OCI-LY7 (cell line): Measurements from ENCODE around the gene DTNA. TPM values are rescaled to one million over a fixed set of nuclear protein-coding genes. Genes with fewer than 3 reads are reported as not detected.
"Not testable (repeated sequence)": the region's sequence is repeated elsewhere in the genome, so short reads cannot be mapped to it uniquely, and the experiment has no call there.

Source experiments
- BruUV-seq: library from RNA; stranded (reverse); fragments of 400-500 nt; replicated peaks from 2 replicates; lab custom pipeline; 2021; lab: Mats Ljungman, UMichigan
- CTCF ChIA-PET: fragments of 300-600 bp; sonication (Branson Sonifier 250); formaldehyde crosslinking; loops from one replicate; lab custom pipeline; 2022; ENCODE audit warnings: antibody characterized with exemption; ENCODE audit not compliant: unreplicated experiment; lab: Charles Lee
- POLR2A ChIA-PET: fragments of 300-600 bp; sonication (Branson Sonifier 250); formaldehyde crosslinking; loops from one replicate; lab custom pipeline; 2022; ENCODE audit warnings: antibody characterized with exemption; lab: Charles Lee
- DNase-seq: peaks from one replicate; pipeline ENCODE4 v3.0.0-alpha.2; 2015; ENCODE audit warnings: low spot score
- H2AFZ ChIP-seq: fragments of 200-600 bp; sonication (generic), shearing (Covaris generic); 2 replicates; pipeline ENCODE4 v1.6.1; 2014; ENCODE audit warnings: mild to moderate bottlenecking, antibody characterized with exemption, low read length, moderate library complexity
- H3K27ac ChIP-seq: fragments of 200-600 bp; sonication (generic); 2 replicates; pipeline ENCODE4 v1.5.1; 2014; ENCODE audit warnings: mixed run types, low read depth, mild to moderate bottlenecking, moderate library complexity, low read length, inconsistent platforms; ENCODE audit not compliant: poor library complexity, severe bottlenecking
- H3K36me3 ChIP-seq: fragments of 200-600 bp; sonication (generic); 2 replicates; pipeline ENCODE4 v1.6.1; 2014; ENCODE audit warnings: mild to moderate bottlenecking, antibody characterized with exemption, low read length, moderate library complexity, mixed read lengths; ENCODE audit not compliant: insufficient read depth
- H3K4me1 ChIP-seq: fragments of 200-600 bp; sonication (generic); 2 replicates; pipeline ENCODE4 v1.5.1; 2014; ENCODE audit warnings: mild to moderate bottlenecking, low read length; ENCODE audit not compliant: insufficient read depth, poor library complexity, severe bottlenecking
- H3K4me2 ChIP-seq: fragments of 200-600 bp; sonication (generic); 2 replicates; pipeline ENCODE4 v1.6.1; 2014; ENCODE audit warnings: mild to moderate bottlenecking, low read length
- H3K4me3 ChIP-seq: fragments of 200-600 bp; sonication (generic); 2 replicates; pipeline ENCODE4 v1.5.1; 2014; ENCODE audit warnings: mild to moderate bottlenecking, low read depth, low read length; ENCODE audit not compliant: poor library complexity, severe bottlenecking
- H3K79me2 ChIP-seq: fragments of 200-600 bp; sonication (generic); 2 replicates; pipeline ENCODE4 v1.6.1; 2016; ENCODE audit warnings: low read depth, mild to moderate bottlenecking, low read length, moderate library complexity, mixed read lengths; ENCODE audit not compliant: insufficient read depth
- H3K9me2 ChIP-seq: fragments of 200-600 bp; sonication (generic); 2 replicates; pipeline ENCODE4 v1.6.1; 2016; ENCODE audit warnings: mild to moderate bottlenecking, low read length, mixed read lengths; ENCODE audit not compliant: insufficient read depth
- H3K9me3 ChIP-seq: fragments of 200-600 bp; sonication (generic); 2 replicates; pipeline ENCODE4 v1.6.1; 2014; ENCODE audit warnings: mild to moderate bottlenecking, mixed run types, low read length, mixed read lengths
- H4K20me1 ChIP-seq: fragments of 200-600 bp; sonication (generic); 2 replicates; pipeline ENCODE4 v1.6.1; 2014; ENCODE audit warnings: mild to moderate bottlenecking, antibody characterized with exemption, low read length, moderate library complexity, mixed read lengths; ENCODE audit not compliant: insufficient read depth
- CTCF ChIP-seq: fragments of 200-600 bp; sonication (generic); conservative IDR thresholded peaks from 2 replicates; pipeline ENCODE4 v1.5.1; 2014; ENCODE audit warnings: mild to moderate bottlenecking, antibody characterized with exemption, low read length, moderate library complexity, mixed read lengths
- EZH2phosphoT487 ChIP-seq: fragments of 200-600 bp; sonication (generic); IDR thresholded peaks from 2 replicates; pipeline ENCODE4 v1.6.1; 2018; ENCODE audit warnings: low read depth, borderline replicate concordance, mild to moderate bottlenecking, mixed run types, antibody characterized with exemption, low read length, moderate library complexity, mixed read lengths
- intact Hi-C: fragments of 100-400 bp; cut with micrococcal nuclease; formaldehyde crosslinking; loops from one replicate; pipeline ENCODE4 v1.10.0; 2022; ENCODE audit not compliant: unreplicated experiment
- total RNA-seq, 2 experiments: library from RNA; depleted of rRNA in 1 of 2; stranded (reverse); fragments of >200 nt in 1 of 2; shearing (Covaris generic) in 1 of 2; gene quantifications; 2 replicates each; pipeline ENCODE4 v1.2.3, GENCODE V29; 2014 to 2022

DTNA gene
- total RNA-seq, 2 experiments from 2014 or later: 0.16 TPM; not detected in 1

DNA sequence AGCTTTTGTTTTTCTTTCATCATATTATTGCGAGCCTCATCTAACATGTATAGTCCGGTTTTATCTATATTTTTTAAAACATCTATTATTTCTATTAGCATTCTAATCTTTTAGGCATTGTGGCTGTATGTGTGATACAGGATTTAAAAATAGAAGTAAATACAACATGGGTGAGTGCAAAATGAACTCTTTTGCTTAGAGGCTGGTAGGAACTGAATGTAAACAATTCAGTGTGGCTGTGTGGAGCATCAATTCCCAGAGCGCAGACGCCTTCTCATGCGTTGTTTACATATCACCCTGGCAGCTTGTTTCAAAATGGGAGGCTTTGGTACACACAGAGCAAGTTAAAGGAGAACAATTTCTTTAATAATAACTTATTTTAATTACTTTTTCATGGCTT lies 836 bp downstream of the DTNA start:
- CTCF ChIA-PET: no interaction called here
- DNase-seq: no peak
- Histone ChIP-seq H3K79me2 (no peaks in the 10 kb centered on the region), H3K9me3 (no peaks in the 10 kb centered on the region), H3K4me3 (no peak overlapping the region), H3K4me2 (no peak overlapping the region), H3K36me3 (no peaks in the 10 kb centered on the region), H3K9me2 (no peaks in the 10 kb centered on the region), H3K27ac (no peak overlapping the region), H4K20me1 (no peaks in the 10 kb centered on the region), H3K4me1 (no peaks in the 10 kb centered on the region), H2AFZ (no peak overlapping the region)
- POLR2A ChIA-PET: no interaction called here
- no TSS peak for BruUV-seq
- TF ChIP-seq CTCF: no peak
- no peak for TF ChIP-seq EZH2phosphoT487
- intact Hi-C loops: no loop called here

DNA sequence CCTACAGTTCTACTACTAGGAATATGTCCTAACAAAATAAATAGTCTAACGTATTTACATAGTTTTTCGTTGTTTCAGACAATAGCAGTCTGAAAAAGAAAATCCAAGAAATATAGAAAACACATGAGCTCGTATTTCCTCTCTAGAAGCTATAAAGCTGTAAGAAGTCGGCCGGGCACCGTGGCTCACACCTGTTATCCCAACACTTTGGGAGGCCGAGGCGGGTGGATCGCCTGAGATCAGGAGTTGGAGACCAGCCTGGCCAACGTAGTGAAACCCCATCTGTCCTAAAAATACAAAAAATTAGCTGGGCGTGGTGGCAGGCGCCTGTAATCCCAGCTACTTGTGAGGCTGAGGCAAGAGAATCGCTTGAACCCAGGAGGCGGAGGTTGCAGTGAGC lies 6.0 kb downstream of the DTNA start:
- H4K20me1 ChIP-seq, BruUV-seq, H3K9me2 ChIP-seq, H3K79me2 ChIP-seq, H3K27ac ChIP-seq, DNase-seq, H3K4me1 ChIP-seq, H3K36me3 ChIP-seq, H3K4me3 ChIP-seq, intact Hi-C loops, H2AFZ ChIP-seq, H3K9me3 ChIP-seq, H3K4me2 ChIP-seq, CTCF ChIA-PET: not testable (repeated sequence)
- POLR2A ChIA-PET: interaction anchor here (0.6 kb wide), 1 partner anchor 1651 kb away, joined by 7 read pairs; no protein-coding TSS in a partner anchor

GRCh38 chr18:34718610-34719009 lies 8.5 kb downstream of the DTNA start:
- H3K4me2 ChIP-seq: no peak overlapping the region
- no peak for TF ChIP-seq CTCF
- no peak for TF ChIP-seq EZH2phosphoT487
- CTCF ChIA-PET: no interaction called here
- no peak overlapping the region for H3K4me3 ChIP-seq
- H3K27ac ChIP-seq: no peak overlapping the region
- H3K79me2 ChIP-seq: no peaks in the 10 kb centered on the region
- POLR2A ChIA-PET: no interaction called here
- H3K4me1 ChIP-seq: no peaks in the 10 kb centered on the region
- H3K36me3 ChIP-seq: no peaks in the 10 kb centered on the region
- no peak for DNase-seq
- intact Hi-C loops: no loop called here
- H2AFZ ChIP-seq: no peak overlapping the region
- H3K9me3 ChIP-seq: no peaks in the 10 kb centered on the region
- no peaks in the 10 kb centered on the region for H4K20me1 ChIP-seq
- H3K9me2 ChIP-seq: no peaks in the 10 kb centered on the region
- no TSS peak for BruUV-seq
